Neural crest cell (in vitro differentiated cells): ENCODE measurements around the gene TMEM151A. TPM values are rescaled to one million over a fixed set of nuclear protein-coding genes. Genes with fewer than 3 reads are reported as not detected.

Experiments used
- DNase-seq: peaks from one replicate; pipeline ENCODE4 v3.0.0; 2021; ENCODE audit warnings: low read depth, mixed read lengths, low spot score
- H3K27ac Mint-ChIP-seq: one replicate; pipeline ENCODE4 v1.8.0; 2021; ENCODE audit warnings: mild to moderate bottlenecking, mixed read lengths; ENCODE audit not compliant: unreplicated experiment
- H3K27me3 Mint-ChIP-seq: 2 replicates; pipeline ENCODE4 v1.8.0; 2021; ENCODE audit warnings: low read depth, mild to moderate bottlenecking, mixed read lengths
- H3K36me3 Mint-ChIP-seq: 2 replicates; pipeline ENCODE4 v1.8.0; 2021; ENCODE audit warnings: low read depth, mild to moderate bottlenecking, mixed read lengths
- H3K4me1 Mint-ChIP-seq: 2 replicates; pipeline ENCODE4 v1.8.0; 2021; ENCODE audit warnings: mixed read lengths
- H3K4me3 Mint-ChIP-seq: one replicate; pipeline ENCODE4 v1.8.0; 2021; ENCODE audit warnings: mild to moderate bottlenecking, mixed read lengths
- H3K9me3 Mint-ChIP-seq: 2 replicates; pipeline ENCODE4 v1.8.0; 2021; ENCODE audit warnings: mixed read lengths
- total RNA-seq: library from RNA; stranded (reverse); gene quantifications from 2 replicates; pipeline ENCODE4 v1.2.1, GENCODE V29; 2021
- TF ChIP-seq, protein P1 (sequence below): fragments of 200-600 bp; sonication (generic); conservative IDR thresholded peaks from 2 replicates; pipeline ENCODE4 v1.5.0; 2021; ENCODE audit warnings: antibody characterized with exemption, mild to moderate bottlenecking

Gene TMEM151A
- total RNA-seq, 1 donor from 2014 or later = 1.0 TPM

DNA sequence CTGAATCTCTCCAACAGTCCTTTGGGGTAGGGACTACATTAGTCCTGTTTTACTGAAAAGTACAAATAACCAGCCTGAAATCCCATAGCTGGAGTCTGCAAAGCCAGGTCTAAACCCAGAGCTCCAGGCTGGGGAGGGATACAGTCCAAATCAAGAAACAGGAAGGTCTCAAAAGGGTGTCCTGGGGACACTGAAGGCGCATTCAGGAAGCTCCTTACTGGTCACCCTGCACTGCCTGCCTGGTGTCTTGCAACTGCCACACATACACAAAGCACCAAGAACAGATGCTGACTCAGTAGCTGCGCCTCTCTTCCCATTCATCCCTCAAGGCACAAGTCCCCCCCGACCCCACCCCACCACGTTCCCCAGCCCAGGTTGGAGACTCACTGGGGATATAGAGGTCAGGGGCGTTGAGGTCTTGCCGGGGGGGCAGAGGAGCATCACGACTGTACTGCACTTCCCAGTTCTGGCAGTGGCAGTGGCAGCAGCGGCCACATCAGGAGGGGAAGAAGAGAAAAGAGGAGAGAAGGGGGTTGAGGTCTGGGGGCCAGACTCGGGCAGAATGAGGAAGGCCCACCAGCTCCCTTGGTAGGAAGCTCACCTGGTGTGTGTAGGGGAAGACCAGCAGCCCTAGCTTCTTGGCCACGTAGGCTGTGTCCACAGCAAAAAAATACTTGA, 4.3 kb upstream of the TMEM151A start:
- H3K9me3 Mint-ChIP-seq = no peaks in the 10 kb centered on the region
- TF ChIP-seq, protein P1, sequence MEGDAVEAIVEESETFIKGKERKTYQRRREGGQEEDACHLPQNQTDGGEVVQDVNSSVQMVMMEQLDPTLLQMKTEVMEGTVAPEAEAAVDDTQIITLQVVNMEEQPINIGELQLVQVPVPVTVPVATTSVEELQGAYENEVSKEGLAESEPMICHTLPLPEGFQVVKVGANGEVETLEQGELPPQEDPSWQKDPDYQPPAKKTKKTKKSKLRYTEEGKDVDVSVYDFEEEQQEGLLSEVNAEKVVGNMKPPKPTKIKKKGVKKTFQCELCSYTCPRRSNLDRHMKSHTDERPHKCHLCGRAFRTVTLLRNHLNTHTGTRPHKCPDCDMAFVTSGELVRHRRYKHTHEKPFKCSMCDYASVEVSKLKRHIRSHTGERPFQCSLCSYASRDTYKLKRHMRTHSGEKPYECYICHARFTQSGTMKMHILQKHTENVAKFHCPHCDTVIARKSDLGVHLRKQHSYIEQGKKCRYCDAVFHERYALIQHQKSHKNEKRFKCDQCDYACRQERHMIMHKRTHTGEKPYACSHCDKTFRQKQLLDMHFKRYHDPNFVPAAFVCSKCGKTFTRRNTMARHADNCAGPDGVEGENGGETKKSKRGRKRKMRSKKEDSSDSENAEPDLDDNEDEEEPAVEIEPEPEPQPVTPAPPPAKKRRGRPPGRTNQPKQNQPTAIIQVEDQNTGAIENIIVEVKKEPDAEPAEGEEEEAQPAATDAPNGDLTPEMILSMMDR = no peak
- no peaks in the 10 kb centered on the region for H3K36me3 Mint-ChIP-seq
- H3K27me3 Mint-ChIP-seq = peaks cover 28% of the 10 kb centered on the region
- peaks cover 38% of the 10 kb centered on the region for H3K4me1 Mint-ChIP-seq
- no peak for DNase-seq
- H3K4me3 Mint-ChIP-seq = peak overlapping the region; percentile 85
- H3K27ac Mint-ChIP-seq = no peak overlapping the region

DNA sequence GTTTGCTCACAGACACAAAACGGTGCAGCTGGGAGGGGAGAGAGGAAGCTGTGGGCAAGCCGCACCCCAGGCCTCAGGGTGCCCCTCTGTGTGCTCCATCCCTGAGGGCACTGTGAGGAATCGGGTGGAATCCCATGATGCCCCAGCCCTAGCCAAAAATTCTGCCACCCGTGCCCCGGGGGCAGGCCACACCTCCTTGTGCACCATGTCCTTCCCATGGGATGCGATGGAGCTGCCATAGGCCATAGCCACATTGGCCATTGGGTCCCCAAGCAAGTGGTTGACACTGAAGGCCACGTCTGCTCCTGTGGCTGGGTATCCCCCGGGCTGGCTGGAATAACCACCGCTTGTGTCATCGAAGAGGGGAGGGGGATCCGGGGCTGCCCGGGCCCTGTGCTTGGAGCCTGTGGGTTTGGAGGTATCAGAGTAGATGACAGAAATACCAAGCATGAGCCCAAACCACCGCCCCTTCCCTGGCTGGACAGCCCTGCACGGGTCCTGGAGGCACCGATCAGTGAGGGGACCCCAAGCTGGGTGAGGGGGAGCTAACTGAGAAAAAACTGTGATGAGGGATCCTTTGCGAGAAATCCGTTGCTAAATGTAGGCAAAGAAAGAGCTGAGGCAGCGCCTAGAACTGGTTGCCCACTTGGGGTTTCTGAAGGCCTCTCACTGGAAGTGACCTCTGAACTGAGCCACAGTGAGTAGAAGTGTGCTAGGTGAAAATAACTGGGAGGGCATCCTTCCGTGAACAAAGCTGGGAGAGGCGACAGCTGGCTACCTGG, 3.6 kb upstream of the TMEM151A start:
- Mint-ChIP-seq H3K9me3 (no peaks in the 10 kb centered on the region), H3K36me3 (no peaks in the 10 kb centered on the region), H3K4me3 (peak overlapping the region; percentile 91), H3K27me3 (peaks cover 35% of the 10 kb centered on the region), H3K27ac (peak overlapping the region; percentile 95), H3K4me1 (peaks cover 36% of the 10 kb centered on the region)
- DNase-seq = no peak
- TF ChIP-seq, protein P1 = no peak

DNA sequence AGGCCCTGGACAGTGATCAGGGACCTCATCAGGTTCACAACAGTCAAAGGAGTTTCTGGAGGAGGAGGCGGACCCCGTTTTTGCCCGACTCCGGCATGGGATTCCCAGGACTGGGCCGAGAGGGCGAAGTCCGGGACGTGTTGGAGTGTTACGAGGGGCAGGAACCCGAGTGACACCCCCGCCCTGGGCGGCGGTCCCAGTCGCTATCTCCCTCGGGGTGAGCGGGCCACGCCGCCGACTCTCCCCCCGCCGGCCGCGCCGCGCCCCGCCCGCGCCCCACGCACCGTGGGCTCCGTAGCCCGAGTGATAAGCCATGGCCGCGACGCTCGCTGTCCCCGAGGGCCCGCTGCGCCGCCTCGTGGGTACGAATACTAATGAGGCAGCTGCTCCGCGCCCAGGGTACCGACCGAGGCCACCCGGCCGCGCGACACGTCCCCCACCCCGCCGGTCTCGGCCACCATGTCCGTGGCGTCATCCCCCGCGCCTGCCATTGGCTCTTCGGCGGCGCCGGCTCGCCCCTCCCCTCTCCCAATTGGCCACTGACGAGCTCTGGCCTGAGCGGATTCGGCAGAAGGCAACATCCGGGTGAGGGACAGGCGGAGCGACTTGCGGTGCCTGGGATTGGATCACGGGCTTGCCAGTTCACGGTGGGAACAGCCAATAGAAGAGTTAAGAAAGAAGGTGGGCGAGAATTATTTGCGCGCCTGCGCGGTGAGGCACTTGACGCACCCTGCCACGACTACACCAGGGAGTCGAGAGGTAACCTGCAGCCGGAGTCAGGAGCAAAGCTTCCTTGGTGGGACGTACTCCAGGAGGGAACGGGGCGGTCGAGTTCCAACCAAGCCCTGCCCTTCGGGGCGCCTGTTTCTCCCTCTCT, 2.8 kb upstream of the TMEM151A start, which contains the start of gene YIF1A:
Gene YIF1A (minus strand): TSS at position 473 of the 877 bp plus-strand sequence. CDS start 158 bp downstream, at position 315.
- peak; percentile 95 for DNase-seq
- TF ChIP-seq, protein P1 = no peak
- Mint-ChIP-seq H3K27me3 (peaks cover 43% of the 10 kb centered on the region), H3K4me3 (peak within 1 kb of the TSS; percentile 91), H3K9me3 (no peaks in the 10 kb centered on the region), H3K36me3 (no peaks in the 10 kb centered on the region), H3K27ac (peak within 1 kb of the TSS; percentile 95), H3K4me1 (peaks cover 33% of the 10 kb centered on the region)

DNA sequence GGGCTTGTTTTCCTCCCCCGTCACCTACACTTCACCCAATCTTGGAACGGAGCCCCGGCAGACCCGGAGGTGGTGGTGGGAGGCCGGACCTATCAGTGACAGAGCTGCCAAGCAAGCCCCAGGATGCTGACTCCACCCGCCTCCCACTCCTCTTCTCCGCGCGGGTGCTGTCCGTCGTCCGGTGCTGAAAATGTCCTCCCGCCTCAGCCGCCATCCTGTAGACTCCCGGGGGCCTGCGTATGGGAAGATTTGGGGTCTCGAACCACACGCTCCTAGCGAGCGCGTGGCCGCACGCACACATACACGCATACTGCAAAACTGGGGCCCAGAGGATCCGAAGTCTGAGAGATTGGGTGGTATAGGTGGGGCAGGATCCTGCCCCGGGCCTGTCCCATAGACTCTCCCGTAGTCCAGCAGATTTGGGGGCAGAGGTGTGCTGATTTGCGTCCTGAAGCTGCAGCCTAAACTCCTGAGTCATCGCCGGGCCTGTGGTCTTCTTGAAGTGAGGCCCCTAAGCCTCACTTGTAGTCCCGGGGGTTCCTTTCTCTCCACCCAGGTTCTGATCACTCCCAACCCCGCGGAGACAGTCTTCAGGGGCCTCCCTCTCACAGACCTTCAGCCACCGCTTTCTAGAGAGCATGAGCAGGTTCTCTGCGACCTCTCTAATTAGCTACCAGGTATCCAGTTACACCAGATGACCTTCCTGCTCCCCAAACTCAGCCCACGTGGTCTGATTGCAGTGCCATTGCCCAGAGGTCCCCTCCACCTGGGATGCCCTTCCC, 2.0 kb upstream of the TMEM151A start:
- H3K4me1 Mint-ChIP-seq = peaks cover 33% of the 10 kb centered on the region
- TF ChIP-seq, protein P1 = no peak
- H3K27ac Mint-ChIP-seq = peak overlapping the region; percentile 83

DNA sequence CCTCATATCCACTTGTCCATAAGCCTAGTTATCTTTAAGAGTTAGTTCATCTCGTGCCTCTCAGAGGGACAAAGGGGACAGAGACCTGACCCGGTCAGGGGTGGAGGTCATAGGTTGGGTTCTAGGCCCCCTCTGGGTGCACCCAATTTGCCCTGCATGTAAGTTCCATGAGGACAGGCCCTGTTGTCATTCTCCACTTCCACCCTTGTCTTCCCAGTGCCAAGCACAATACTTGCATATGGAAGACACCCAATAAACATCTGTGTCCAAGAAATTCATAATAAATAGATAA, 1.4 kb upstream of the TMEM151A start:
- Mint-ChIP-seq H3K36me3 (no peaks in the 10 kb centered on the region), H3K27me3 (peaks cover 47% of the 10 kb centered on the region), H3K27ac (no peak overlapping the region), H3K4me1 (peaks cover 33% of the 10 kb centered on the region), H3K9me3 (no peaks in the 10 kb centered on the region), H3K4me3 (peak overlapping the region; percentile 90)
- TF ChIP-seq, protein P1 = no peak
- DNase-seq = no peak

More for the DNA sequence above, 2.0 kb upstream of the TMEM151A start:
- peak; percentile 76 for DNase-seq
- Mint-ChIP-seq H3K9me3 (no peaks in the 10 kb centered on the region), H3K36me3 (no peaks in the 10 kb centered on the region), H3K4me3 (peak overlapping the region; percentile 90), H3K27me3 (peaks cover 47% of the 10 kb centered on the region)
